ENCODE measurements around the gene HIGD2B. TPM values are rescaled to one million over a fixed set of nuclear protein-coding genes. Genes with fewer than 3 reads are reported as not detected.

Gene HIGD2B
- total RNA-seq, 1 experiment from 2014 or later: not detected

GRCh38 chr15:72732516-72732915 lies 46.5 kb upstream of the HIGD2B start:
- no peaks in the 10 kb centered on the region for H3K27me3 Mint-ChIP-seq (ENCODE audit: low read depth)
- peaks cover 46% of the 10 kb centered on the region for H3K36me3 Mint-ChIP-seq
- no peak for DNase-seq (ENCODE audit: low spot score)
- TF ChIP-seq HMGA2 (CRISPR knock-in tag; IDR thresholded peaks at IDR 0.05) (no peak), ATF2 (CRISPR knock-in tag; IDR thresholded peaks at IDR 0.05; ENCODE audit: borderline replicate concordance, low read depth) (no peak), RORB (CRISPR knock-in tag; IDR thresholded peaks at IDR 0.05) (no peak), SOX15 (CRISPR knock-in tag; IDR thresholded peaks at IDR 0.05) (no peak), JUN (CRISPR knock-in tag; IDR thresholded peaks at IDR 0.05) (no peak), IRF2 (CRISPR knock-in tag; IDR thresholded peaks at IDR 0.05; ENCODE audit: borderline replicate concordance, low read depth) (no peak), ZNF425 (CRISPR knock-in tag; conservative IDR thresholded peaks at IDR 0.05) (no peak), ZMAT4 (CRISPR knock-in tag; IDR thresholded peaks at IDR 0.05) (no peak), GRHL2 (CRISPR knock-in tag; IDR thresholded peaks at IDR 0.05; ENCODE audit: insufficient replicate concordance, severe bottlenecking) (no peak), ZNF671 (CRISPR knock-in tag; IDR thresholded peaks at IDR 0.05) (no peak)
- no peak overlapping the region for H3K4me3 Mint-ChIP-seq
- CTCF ChIA-PET: interaction anchor here (1.0 to 2.5 kb wide), 4 partner anchors 11 to 541 kb away, joined by 3 to 17 read pairs (median 4); no protein-coding TSS in a partner anchor
- peak; percentile 71 for ATAC-seq
- H3K4me1 Mint-ChIP-seq: 0 out of 2 replicates have a peak, but pooled peaks cover 4% of the 10 kb centered on the region
- peak overlapping the region; percentile 30; the same call in 1 of the 2 replicates for H3K27ac Mint-ChIP-seq
- POLR2A ChIA-PET: no interaction called here
- no peaks in the 10 kb centered on the region for H3K9me3 Mint-ChIP-seq

- CTCF ChIA-PET: interaction anchor here (1.0 to 2.5 kb wide), 4 partner anchors 10 to 542 kb away, joined by 3 to 17 read pairs (median 4); no protein-coding TSS in a partner anchor
- POLR2A ChIA-PET: no interaction called here
- 0 out of 2 replicates have a peak, but pooled peaks cover 4% of the 10 kb centered on the region for H3K4me1 Mint-ChIP-seq
- DNase-seq (ENCODE audit: low spot score) (no peak), ATAC-seq (no peak)
- no peak overlapping the region for H3K4me3 Mint-ChIP-seq
- no peak for TF ChIP-seq ESRRA (CRISPR knock-in tag; IDR thresholded peaks at IDR 0.05; ENCODE audit: borderline replicate concordance)
- no peak for TF ChIP-seq ZNF423 (CRISPR knock-in tag; IDR thresholded peaks at IDR 0.05)
- TF ChIP-seq MYBL2 (CRISPR knock-in tag; IDR thresholded peaks at IDR 0.05): no peak
- H3K27me3 Mint-ChIP-seq (ENCODE audit: low read depth): no peaks in the 10 kb centered on the region
- no peaks in the 10 kb centered on the region for H3K9me3 Mint-ChIP-seq
- H3K27ac Mint-ChIP-seq: no peak overlapping the region
- H3K36me3 Mint-ChIP-seq: peaks cover 45% of the 10 kb centered on the region
Measured at GRCh38 chr15:72732086-72732485, 46.1 kb upstream of the HIGD2B start.

- 0 out of 2 replicates have a peak overlapping the region, but pooled peaks have one; percentile 39 for H3K27ac Mint-ChIP-seq
- ChIA-PET POLR2A (interaction anchor here (0.7 kb wide), 2 partner anchors 11 to 167 kb away, joined by 4 to 5 read pairs; no protein-coding TSS in a partner anchor), CTCF (interaction anchor here (0.6 to 1.3 kb wide), 4 partner anchors 8 to 715 kb away, joined by 3 to 4 read pairs (median 4); no protein-coding TSS in a partner anchor)
- 0 out of 2 replicates have a peak, but pooled peaks cover 4% of the 10 kb centered on the region for H3K4me1 Mint-ChIP-seq
- H3K9me3 Mint-ChIP-seq: no peaks in the 10 kb centered on the region
- no peak for DNase-seq (ENCODE audit: low spot score)
- no peak for ATAC-seq
- H3K36me3 Mint-ChIP-seq: peaks cover 36% of the 10 kb centered on the region
- H3K27me3 Mint-ChIP-seq (ENCODE audit: low read depth): no peaks in the 10 kb centered on the region
- no peak overlapping the region for H3K4me3 Mint-ChIP-seq
- TF ChIP-seq AR (CRISPR knock-in tag; IDR thresholded peaks at IDR 0.05) (no peak), CREM (CRISPR knock-in tag; IDR thresholded peaks at IDR 0.05) (no peak), PREB (CRISPR knock-in tag; IDR thresholded peaks at IDR 0.05; ENCODE audit: borderline replicate concordance) (no peak), CBFB (CRISPR knock-in tag; IDR thresholded peaks at IDR 0.05; ENCODE audit: low read depth) (no peak), ELF4 (CRISPR knock-in tag; IDR thresholded peaks at IDR 0.05; ENCODE audit: low read depth) (no peak), ATF1 (CRISPR knock-in tag; IDR thresholded peaks at IDR 0.05) (no peak), FOXP4 (CRISPR knock-in tag; IDR thresholded peaks at IDR 0.05) (no peak), ERG (CRISPR knock-in tag; IDR thresholded peaks at IDR 0.05) (no peak)
Measured at GRCh38 chr15:72728821-72729220, 42.8 kb upstream of the HIGD2B start.
